GM23248 (cell line): ENCODE measurements around the gene SNX13.

Experiments
- EZH2 ChIP-seq: fragments of 200-600 bp; sonication (generic); IDR thresholded peaks from 2 replicates; pipeline ENCODE4 v1.6.1; 2018; ENCODE audit warnings: antibody characterized with exemption, mild to moderate bottlenecking; ENCODE audit not compliant: insufficient read depth, poor library complexity, severe bottlenecking
- EZH2phosphoT487 ChIP-seq: fragments of 200-600 bp; sonication (generic); IDR thresholded peaks from 2 replicates; pipeline ENCODE4 v1.6.1; 2018; ENCODE audit warnings: antibody characterized with exemption, moderate library complexity, mild to moderate bottlenecking, low read depth; ENCODE audit not compliant: insufficient read depth

- TF ChIP-seq EZH2, result no peak
- no peak for TF ChIP-seq EZH2phosphoT487
Measured at GRCh38 chr7:17912050-17912449, 28.2 kb downstream of the SNX13 start.
